GM21447 (cell line): ENCODE data around the gene AMPD2.
"Not testable (repeated sequence)": the region's sequence is repeated elsewhere in the genome, so short reads cannot be mapped to it uniquely, and the experiment has no call there.

Source experiments
- ATAC-seq: cut with Tn5 transposase; IDR thresholded peaks from one replicate; pipeline ENCODE4 v1.9.1; 2021; ENCODE audit not compliant: unreplicated experiment

AMPD2 gene

DNA sequence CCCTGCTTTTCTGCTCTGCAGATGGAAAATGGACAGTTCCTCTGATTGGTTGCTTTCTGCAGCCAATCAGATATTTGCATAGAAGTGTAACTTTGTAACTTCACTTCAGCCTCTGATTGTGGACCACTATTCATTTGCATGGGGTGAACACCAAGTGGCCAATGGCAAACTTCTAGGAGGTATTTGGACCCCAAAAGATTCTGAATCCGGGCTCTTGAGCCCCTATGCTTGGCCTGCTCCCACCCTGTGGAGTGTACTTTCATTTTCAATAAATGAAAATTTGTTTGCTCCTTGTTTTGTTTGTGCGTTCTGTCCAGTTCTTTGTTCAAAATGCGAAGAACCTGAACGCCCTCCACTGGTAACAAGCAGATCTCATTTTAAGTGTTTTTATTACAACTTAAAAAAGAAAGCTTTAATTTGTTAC is 29.9 kb downstream of the AMPD2 start:
- ATAC-seq: no peak

DNA sequence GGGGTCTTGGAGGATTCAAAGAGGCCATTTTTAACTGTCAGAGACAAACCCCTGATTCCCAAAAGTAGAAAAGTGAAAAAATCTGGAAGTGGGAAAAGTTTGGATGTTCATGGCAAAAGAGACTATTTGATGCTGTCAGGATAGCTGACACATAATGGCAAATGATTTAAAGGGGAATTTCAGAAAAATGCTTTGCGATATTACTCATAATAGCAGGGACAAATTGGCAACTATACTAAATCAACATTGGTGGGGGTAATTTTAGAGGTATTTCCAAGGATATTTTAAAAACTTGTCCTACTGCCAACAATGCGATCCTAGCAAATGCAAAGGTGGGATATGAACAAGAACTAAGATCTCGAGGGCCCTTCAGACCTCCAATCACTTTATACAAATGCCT is 31.0 kb downstream of the AMPD2 start:
- no peak for ATAC-seq

DNA sequence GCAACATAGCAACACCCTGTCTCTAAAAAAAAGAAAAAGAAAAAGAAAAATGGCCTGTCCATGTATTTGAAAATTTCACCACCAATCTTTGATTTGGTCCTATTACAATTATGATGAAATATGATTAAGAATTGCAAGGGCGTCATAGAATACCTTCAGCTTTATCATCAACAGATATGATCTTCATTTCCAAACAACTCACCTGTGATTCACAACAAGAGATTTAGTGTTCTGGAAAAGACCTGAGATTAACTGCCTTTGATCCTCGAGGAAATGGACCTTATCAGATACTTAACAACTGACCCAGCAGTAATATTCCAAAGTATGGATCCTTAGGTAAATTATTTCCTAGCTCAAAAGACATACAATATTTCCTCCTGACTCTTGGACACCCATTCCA is 32.8 kb downstream of the AMPD2 start:
- no peak for ATAC-seq

DNA sequence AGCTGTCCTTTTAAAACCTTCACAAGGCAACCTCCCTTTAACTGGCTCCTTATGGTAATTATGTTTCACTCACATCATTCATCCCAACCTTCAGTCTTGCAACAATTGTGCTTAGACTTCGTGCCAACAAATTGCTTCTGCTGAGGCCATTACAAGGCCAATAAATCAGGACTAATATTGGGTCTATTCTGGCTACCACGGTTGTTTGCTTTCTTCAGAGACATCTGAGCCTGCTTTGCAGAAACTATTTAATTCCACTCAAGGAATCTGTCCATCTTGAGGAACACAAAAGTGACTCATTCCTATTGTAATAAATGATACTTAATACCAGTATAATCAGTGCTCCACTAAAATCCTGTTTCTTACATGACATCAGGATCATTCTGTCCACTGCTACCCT is 33.7 kb downstream of the AMPD2 start:
- no peak for ATAC-seq

DNA sequence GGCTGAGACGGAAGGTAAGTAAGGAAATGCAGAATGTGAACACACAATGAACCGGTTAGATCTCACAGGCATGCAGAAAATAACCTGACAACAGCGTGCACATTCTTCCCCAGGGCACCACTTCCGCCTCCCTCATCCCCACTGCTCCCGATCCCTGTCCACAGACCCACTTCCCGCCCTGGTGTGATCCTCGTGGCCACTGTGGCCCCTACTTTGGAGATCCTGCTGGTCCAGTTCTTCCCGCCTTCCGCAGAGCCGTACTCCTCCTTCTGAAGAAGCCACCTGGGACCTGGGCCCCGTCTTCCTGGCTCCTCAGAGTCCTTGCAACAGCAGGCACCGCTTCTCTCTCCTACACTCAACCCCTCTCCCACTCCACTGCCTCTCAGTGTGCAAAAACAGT is 34.9 kb downstream of the AMPD2 start:
- ATAC-seq: no peak

DNA sequence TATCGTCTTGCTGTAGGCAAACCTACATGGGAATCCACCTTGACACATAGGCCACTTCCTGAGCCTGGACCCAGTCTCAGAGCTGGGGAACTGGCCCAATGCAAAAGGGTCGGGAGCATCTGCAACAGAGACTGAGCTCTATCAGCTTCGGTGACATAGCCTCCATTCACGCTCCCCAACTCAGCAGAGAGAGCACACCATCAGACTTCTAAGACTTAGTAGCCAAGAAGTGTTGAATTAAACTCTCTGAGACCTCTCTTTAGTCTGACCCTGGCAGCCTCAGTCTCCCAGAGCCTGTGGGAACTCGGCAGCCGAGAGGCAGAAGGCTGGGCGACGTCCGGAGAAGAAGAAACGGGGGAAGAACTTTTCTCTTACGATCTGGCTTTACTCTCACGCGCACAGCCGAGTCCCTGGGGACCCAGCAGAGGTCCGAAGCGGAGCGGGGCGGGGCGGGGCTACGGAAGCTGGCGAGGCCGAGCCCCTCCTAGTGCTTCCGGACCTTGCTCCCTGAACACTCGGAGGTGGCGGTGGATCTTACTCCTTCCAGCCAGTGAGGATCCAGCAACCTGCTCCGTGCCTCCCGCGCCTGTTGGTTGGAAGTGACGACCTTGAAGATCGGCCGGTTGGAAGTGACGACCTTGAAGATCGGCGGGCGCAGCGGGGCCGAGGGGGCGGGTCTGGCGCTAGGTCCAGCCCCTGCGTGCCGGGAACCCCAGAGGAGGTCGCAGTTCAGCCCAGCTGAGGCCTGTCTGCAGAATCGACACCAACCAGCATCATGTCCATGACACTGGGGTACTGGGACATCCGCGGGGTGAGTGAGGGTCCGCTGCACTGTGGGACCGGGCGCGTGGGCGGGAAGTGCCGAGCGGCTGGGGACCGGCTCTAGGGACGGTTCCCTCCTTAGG is 36.2 kb downstream of the AMPD2 start, which contains the start of gene GSTM4:
GSTM4 (plus strand) TSS at position 485 of the 905 bp plus-strand sequence; CDS start at position 776, 291 bp downstream.
- ATAC-seq: peak; percentile 89

DNA sequence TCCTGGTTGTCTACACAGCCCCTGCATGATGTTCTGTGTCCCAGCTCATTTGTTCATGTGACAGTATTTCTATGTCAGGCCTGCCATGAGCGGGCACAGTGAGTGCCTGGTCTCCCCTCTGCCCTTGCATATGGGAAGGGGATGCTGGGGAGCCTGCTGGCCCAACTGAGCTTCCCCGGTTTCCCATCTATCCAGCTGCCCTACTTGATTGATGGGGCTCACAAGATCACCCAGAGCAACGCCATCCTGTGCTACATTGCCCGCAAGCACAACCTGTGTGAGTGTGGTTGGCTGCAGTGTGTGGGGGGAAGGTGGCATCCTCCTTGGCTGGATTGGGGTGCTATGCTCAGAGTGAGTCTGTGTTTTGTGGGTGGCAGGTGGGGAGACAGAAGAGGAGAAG is 37.8 kb downstream of the AMPD2 start:
- ATAC-seq: no peak

DNA sequence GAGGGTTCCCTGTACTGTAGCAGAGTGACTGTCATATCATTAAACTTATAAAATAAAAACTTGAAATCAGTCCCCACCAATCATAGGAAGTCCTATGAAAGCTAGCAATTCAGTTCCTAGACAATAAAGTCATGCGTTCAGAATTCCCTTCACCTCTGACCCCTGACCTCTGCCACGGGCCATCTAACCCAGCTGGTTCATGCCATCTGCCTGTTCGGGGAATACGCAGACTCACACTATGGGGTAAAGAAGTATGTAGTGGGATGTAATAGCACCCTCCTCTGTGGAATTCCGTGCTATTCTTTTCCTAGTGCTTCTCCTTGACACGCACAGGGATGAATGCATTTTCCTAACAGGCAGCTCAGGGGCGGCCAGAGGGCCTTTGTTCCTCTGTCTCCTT is 38.3 kb downstream of the AMPD2 start:
- no peak for ATAC-seq

DNA sequence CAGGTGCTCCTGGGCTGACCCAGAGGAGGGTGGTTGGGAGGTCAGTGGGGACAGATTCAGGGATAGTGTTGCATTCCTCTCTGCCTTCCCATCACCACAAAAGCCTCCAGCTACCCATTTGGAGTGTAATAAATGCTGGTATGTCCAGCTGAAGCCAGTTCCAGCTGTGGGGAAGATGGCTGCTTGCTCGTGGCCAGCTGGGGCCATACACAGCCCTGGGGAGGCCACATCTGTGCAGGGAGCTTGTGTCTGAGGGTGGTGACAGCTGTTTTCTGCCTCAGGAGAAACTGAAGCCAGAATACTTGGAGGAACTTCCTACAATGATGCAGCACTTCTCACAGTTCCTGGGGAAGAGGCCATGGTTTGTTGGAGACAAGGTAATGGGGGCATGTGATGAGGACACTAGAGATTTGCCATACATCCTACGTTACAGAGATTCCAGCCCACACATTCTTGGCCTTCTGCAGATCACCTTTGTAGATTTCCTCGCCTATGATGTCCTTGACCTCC is 39.0 kb downstream of the AMPD2 start:
- ATAC-seq: no peak

DNA sequence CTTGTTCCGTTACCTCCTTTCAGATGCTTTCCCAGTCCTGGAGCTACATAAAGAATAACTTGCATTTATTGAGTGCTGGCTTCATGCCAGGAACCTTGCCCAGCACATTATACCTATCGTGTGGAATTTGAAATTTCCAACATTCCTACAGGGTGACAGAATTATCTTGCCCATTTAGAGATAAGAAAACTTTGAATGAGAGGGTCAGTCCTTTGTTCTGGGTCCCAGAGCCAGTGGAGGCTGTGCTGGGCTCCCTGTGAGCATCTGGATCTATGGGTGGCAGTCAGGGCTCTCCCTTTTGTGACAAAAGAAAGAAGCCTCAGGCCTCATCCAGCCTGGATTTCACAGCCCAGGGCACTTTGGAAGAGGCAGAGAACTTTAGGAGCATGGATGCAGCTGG is 39.5 kb downstream of the AMPD2 start:
- ATAC-seq: no peak

DNA sequence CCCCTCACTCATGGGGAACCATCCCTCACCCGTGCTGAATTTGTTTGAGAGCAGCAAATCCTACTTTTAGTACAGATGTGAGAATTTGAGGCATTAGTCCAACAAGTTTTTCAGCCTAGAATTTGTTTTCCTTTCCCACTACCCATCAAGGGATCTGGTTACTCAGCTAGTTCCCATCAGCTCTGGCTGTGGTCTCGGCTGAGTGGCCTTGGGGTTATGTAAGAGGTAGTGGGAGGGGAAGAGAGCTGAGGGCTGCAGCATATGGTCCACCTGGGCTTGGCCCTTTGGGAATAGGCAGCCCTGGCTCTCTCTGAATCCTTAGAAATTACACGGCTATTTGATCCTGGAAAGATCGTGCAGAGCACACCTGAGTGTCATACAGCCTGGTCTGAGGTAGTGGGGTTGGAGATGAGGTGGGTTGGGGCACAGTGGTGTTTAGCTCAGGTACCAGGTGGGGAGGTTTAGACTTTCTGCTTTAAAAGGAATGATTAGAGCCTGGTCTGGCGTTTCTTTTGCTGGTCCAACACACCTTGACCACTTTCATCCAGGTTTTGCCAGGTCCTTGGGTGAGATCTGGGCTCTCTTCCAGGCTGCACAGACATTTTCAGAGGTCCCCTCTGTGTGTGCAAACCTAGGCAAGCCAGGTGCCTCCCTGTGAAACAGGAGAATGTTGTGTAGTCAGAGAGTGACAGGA is 40.5 kb downstream of the AMPD2 start:
- no peak for ATAC-seq

DNA sequence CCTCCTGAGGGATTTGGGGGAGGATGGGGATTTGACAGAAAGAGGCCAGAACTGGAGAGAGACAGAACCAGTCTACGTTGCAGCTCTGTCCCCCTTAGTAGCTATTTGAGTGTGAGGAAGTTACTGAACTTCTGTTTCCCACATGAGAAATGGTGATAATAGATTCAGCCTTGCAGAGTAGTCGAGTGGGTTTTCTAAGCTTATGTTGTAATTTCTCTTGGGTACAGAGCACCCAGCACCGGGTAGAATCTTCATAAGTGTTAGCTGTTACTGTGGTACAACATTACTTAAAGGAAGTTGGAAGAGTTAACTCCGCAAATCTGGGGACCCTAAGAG is 41.0 kb downstream of the AMPD2 start:
- not testable (repeated sequence) for ATAC-seq

DNA sequence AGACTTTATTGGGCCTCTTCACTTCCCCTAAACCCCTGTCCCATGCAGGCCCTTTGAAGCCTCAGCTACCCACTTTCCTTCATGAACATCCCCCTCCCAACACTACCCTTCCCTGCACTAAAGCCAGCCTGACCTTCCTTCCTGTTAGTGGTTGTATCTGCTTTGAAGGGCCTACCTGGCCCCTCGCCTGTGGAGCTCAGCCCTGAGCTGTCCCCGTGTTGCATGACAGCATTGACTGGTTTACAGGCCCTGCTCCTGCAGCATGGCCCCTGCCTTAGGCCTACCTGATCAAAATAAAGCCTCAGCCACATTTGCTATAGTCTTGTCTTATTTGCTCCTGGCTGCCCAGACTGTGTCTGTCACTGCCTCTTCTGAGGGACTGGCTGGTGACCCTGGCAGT is 41.8 kb downstream of the AMPD2 start:
- ATAC-seq: no peak

DNA sequence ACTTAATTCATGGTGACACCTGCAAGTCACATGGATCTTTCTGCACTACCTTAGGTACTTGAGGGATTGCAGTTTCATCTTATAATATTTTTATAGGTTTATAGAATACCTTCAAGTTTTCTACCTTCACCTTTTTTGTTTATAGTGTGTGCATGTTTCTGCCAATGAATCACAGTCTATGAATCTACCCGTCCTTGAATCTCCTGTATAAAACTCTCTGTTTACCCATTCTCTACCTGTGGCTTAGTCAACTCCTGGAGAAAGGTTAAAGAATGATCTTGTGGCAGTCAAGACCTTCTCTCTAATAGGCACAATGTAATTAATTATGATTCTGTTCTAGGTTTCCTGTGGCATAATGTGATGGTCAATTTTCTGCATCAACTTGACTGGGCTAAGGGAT is 45.0 kb downstream of the AMPD2 start:
- ATAC-seq: no peak

DNA sequence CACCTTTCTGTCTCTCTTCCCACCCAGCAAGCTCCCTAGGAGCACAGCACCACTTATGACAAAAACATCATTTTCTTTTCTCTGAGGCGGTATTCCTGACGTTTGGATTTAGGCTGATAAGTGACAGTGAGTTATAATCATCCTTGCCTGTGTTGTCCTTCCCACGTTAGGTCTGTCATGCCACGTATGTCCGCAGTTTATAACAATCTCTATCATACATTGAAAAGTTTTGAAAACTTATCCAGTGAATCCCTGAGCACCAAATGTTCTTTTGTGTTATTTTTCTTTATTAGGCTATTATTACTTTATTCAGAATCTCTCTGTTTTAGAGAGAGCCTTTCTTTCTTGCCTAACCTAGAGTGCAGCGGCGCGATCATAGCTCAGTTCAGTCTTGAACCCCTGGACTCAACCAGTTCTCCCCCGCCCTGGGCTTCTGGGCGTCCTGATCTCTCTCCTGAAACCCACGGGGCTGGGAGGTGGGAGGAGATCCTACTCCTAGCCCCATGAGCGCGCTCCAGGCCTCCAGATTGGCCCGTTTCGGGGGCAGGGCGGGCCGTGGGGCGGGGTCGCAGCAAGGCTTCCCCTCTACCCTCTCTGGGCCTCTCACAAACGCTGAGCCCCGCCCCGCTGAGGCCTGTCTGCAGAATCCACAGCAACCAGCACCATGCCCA is 48.0 kb downstream of the AMPD2 start, which contains the start of gene GSTM2:
GSTM2 (plus strand) TSS at position 606 of the 671 bp plus-strand sequence; CDS start at position 665, 59 bp downstream.
- peak; percentile 91 for ATAC-seq

DNA sequence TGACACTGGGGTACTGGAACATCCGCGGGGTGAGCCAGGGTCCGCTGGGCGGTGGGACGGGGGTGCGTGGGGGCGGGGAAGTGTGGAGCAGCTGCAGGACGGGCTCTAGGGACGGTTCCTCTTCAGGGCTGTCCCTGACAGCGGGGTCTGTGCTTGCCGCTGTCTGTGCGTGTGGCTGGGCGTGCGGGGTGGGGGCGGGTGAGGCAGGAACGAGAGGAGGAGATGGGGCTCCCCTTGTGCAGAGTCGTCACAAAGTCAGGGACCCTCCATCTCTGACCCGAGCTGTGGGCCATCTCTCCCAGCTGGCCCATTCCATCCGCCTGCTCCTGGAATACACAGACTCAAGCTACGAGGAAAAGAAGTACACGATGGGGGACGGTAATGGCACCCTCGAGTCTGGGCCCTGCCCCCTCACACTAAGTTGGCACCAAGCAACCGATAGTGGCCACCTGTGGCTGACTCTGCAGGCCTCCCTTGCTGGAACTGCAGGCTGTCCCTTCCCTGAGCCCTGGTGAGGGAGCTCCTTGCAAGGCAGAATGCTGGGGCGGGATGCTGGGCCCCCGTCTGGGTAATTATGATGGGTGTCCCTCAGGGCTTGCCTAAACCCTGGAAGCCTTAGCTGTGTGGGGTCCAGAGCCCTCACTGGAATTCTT is 48.6 kb downstream of the AMPD2 start:
- no peak for ATAC-seq

DNA sequence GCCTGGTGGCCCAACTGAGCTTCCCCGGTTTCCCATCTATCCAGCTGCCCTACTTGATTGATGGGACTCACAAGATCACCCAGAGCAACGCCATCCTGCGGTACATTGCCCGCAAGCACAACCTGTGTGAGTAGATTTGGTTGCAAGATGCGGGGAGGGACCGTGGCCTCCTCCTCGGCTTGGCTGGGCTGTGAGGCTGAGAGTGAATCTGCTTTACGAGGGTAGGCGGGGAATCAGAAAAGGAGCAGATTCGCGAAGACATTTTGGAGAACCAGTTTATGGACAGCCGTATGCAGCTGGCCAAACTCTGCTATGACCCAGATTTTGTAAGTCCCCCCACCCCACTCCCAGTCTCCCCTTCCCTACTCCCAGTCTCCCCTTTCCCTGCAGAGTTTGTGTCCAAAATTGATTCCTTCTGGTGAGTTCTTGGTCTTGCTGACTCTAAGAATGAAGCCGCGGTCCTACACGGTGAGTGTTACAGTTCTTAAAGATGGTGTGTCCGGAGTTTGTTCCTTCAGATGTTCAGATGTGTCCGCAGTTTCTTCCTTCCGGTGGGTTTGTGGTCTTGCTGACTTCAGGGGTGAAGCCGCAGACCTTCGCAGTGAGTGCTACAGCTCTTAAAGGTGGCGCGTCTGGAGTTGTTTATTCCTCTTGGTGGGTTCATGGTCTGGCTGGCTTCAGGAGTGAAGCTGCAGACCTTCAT is 49.8 kb downstream of the AMPD2 start:
- ATAC-seq: no peak

DNA sequence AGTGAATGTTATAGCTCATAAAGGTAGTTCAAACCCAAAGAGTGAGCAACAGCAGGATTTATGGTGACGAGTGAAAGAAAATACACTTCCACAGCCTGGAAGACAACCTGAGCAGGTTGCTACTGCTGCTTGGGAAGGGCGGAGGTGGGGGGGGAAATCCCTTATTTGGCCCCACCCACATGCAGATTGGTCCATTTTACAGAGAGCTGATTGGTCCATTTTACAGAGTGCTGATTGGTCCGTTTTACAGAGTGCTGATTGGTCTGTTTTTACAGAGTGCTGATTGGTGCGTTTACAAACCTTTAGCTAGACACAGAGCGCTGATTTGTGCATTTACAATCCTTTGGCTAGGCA is 50.3 kb downstream of the AMPD2 start:
- not testable (repeated sequence) for ATAC-seq

DNA sequence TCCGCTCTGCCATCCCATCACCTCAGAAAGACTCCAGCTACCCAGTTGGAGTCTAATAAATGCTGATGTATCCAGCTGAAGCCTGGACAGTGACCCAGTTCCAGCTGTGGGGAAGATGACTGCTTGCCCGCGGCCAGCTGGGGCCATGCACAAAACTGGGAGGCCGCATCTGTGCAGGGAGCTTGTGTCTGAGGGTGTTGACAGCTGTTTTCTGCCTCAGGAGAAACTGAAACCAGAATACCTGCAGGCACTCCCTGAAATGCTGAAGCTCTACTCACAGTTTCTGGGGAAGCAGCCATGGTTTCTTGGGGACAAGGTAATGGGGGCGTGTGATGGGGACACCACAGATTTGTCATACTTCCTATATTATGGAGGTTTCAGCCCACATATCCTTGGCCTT is 51.4 kb downstream of the AMPD2 start:
- ATAC-seq: no peak

DNA sequence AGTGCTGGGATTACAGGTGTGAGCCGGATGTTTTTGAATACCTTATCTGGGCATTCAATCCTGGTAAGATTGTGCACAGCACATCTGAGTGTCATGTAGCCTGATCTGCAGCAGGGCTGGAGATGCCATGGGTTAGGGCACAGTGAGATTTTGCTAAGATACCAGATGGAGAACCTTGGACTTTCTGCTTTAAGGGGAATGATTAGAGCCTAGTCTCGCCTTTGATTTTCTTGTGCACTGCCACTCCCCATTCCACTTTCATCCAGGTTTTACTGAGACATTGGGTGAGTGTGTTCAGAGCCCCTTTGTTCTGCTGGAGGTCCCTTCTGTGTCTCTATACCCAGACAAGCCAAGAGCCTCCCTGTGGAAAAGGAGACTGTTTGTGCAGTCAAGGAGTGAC is 54.2 kb downstream of the AMPD2 start:
- ATAC-seq: not testable (repeated sequence)
